ACHN (cell line): ENCODE results near the gene CYP39A1.

ENCODE experiments used
- DNase-seq: peaks from one replicate; pipeline ENCODE4 v3.0.0-alpha.2; 2015
- in situ Hi-C: cut with HindIII; loops from 2 replicates; pipeline ENCODE4 v1.10.0; 2017; ENCODE audit warnings: low sequenced_read_pairs, low pct_ligation_motif_present, low pct_unique_long_range_greater_than_20kb

The CYP39A1 gene

GRCh38 chr6:46538800-46539480, 113.7 kb downstream of the CYP39A1 start:
- DNase-seq: no peak
- in situ Hi-C loops: no loop called here

- no peak for DNase-seq
- in situ Hi-C loops: no loop called here
These were observed 121.7 kb downstream of the CYP39A1 start for GRCh38 chr6:46530896-46531295.

- in situ Hi-C loops: no loop called here
- DNase-seq: no peak
These were observed 123.5 kb downstream of the CYP39A1 start for GRCh38 chr6:46528961-46529750.

DNA sequence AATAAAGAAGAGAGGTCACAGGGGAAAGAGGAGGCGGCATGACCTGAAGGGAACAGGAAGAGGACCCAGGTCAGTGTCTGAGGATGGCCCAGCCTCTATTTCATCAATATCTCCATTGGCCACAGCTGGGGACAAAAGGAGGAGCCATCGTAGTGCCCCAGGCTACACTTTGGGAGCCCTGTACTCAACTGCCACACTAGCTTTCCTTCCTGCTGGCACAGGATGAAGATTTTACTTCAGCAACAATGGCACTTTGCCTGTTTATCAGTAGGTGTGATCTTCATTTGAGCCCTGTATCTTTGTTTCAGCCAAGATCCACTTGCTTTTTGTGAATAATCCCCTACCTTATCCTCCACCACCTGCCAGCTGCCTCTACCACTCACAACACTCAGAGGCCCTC, 126.0 kb downstream of the CYP39A1 start:
- in situ Hi-C loops: no loop called here
- no peak for DNase-seq

DNA sequence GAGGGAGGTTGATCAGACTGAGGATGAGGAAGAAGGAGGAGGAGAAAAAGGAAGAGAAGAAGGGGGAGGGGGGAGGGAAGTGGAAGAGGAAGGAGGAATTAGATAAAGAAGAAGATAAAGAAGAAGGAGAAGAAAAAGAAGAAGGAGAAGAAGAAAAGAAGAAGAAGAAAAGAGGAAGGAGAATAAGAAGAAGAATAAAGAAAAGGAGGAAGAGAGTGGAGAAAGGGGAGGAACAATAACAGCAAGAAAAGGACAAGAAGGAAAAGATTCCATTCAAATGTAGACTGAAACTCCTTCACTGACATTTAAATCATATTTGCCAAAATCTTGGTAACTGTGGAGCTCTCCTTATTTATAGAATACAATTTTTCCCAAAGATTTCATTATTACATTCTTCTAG, 127.0 kb downstream of the CYP39A1 start:
- in situ Hi-C loops: no loop called here
- no peak for DNase-seq

- in situ Hi-C loops: no loop called here
- no peak for DNase-seq
These were observed 131.1 kb downstream of the CYP39A1 start for GRCh38 chr6:46521464-46521971.

- in situ Hi-C loops: no loop called here
- DNase-seq: no peak
These were observed 135.4 kb downstream of the CYP39A1 start for GRCh38 chr6:46517202-46517601.

GRCh38 chr6:46513533-46513932, 139.1 kb downstream of the CYP39A1 start:
- in situ Hi-C loops: no loop called here
- DNase-seq: no peak

- in situ Hi-C loops: no loop called here
- DNase-seq: no peak
These were observed 141.3 kb downstream of the CYP39A1 start for GRCh38 chr6:46511320-46511719.

DNA sequence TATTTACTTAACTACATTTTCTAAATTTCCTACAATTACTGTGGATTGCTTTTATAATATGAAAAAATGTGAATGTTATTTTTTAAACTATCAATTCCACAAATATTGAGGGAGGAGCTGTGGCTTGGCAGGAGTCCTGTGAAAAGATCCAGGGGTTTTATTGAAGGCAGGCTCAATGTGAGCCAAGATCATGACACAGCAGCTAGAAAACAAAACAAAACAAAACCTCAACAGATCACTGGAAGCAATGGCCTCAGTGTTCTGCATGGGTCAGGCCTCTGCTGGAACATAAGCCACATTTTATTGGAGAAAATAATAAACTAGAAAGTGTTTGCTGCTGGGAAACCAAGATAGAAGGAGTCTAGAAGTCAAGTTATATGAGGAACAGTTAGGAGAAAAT, 142.0 kb downstream of the CYP39A1 start:
- no peak for DNase-seq
- in situ Hi-C loops: no loop called here

DNA sequence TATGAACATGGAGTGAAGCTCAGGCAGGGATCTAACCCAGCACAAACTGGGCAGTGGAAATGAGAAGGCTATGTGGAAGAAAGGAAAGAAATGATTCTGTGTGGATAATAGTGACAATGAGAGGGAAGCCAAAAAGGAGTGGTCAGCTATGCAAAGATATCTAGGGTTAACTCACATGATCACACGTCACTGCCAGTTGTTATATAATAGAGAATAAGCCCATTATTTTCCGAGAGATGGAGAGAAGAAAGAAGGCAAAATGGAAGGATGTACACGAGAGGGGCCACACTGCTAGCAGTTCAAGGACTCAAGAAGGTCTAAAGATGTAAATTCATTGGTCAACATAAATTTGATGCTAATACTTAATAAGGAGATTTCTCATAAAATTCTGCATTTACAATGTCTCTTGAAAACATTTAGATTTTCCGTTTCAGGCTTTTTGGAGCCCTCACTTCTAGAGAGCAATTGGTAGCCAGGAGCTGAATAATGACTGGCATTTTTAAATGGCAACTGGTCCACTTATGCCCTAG, 142.6 kb downstream of the CYP39A1 start:
- DNase-seq: no peak
- in situ Hi-C loops: no loop called here

GRCh38 chr6:46509063-46509462, 143.6 kb downstream of the CYP39A1 start:
- in situ Hi-C loops: no loop called here
- DNase-seq: no peak

DNA sequence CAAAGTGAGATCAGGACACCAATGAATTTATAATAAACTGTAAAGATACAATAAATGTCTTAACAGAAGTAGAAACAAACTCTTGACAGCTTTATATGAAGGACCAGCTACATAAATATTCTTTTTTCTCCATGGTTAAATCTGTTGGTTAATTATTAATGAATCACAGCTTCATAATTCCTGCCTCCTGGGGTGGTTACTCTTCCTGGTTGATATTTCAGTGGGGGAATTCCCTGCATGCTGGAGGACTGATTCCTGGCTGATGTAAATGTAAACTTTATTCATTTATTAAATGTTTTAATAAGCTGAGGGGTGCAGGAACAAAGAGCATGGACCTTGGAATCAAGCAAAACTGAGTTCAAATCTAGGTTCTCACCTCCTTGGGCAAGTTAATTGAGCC, 145.2 kb downstream of the CYP39A1 start:
- DNase-seq: no peak
- in situ Hi-C loops: no loop called here

DNA sequence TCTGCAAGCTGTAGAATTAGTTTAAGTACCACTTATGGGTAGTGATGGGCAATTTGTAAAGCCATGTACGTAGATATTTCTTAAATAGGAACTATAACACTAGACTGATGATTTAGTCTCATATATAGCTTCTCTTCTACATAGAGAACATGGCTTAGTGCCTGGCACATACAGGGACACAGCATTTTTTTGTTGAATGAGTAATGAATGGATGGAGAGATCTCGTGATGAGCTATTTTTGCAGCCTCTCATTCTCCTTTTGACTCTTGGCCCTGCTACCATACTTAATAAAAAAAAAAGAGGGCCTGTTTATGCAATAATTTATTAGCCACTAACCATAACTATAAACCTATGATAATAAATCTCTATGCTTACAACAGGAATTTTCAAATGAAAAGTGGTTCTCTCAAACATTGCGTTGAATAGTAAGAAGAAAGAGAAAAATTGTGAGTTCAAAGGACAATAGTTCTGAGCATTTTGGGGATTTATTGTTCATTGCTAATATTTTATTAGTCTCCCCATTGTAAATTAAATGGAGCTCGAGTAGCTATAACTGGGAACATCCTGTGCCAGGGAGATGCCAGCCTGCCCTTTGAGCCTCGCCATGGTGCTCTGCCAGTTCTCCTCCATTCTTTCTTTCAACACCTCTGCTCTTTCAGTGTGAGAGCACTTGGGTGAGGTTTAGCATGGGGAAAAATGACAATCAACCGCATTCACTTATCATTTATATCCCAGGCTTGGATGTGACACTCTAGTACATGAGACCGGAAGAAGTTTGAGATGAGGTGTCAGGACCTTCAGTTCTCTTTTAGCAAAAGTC, 146.7 kb downstream of the CYP39A1 start:
- no peak for DNase-seq
- in situ Hi-C loops: no loop called here

- in situ Hi-C loops: no loop called here
- no peak for DNase-seq
These were observed 148.4 kb downstream of the CYP39A1 start for GRCh38 chr6:46504242-46504641.

- no peak for DNase-seq
- in situ Hi-C loops: no loop called here
These were observed 150.0 kb downstream of the CYP39A1 start for GRCh38 chr6:46502486-46503119.

DNA sequence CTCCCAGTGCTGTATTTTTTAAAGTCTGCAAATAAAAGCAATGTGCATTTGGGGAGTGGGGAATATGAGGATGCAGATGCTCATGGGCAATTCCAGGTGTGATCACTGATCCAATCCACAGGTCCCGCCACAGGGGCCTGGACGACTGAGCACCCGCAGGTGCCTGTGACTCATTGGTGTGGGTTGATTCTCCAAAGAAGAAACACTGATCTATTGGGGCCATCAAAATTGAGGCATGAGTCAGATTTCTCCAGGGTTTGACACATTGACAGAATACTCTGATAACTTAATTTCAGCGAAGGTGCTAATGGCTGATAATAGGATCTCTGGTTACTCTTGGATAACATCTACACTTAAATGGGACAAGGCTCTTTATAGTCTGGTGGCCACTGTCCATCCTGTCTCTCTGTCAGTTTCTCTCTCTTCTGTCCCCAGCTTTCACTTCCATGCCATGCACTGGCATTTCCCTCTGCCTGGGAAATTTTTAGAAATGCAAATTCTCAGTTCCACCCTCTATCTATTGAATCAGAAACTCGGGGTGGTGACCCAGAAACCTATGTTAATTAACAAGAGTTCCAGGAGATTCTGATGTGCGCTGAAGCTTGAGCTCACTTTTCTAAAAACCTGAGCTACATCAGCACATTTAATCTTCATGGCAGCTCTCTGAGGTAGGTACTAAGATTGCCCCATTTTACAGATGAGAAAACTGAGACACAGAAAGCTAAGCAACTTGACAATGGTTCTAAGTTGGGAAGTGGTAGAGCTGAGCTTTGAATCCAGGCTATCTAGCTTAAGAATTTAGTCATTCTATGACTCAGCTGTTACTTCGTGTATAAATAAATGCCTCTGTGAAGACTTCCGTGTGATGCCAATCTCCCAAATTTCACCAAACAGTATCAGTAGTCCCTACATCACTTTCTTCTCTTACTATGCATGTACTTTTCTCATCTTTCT, 151.2 kb downstream of the CYP39A1 start:
- in situ Hi-C loops: no loop called here
- no peak for DNase-seq
